Measurements from ENCODE around the gene KRT84.

Gene KRT84

GRCh38 chr12:52395761-52396434, 10.4 kb upstream of the KRT84 start:
- no peaks in the 10 kb centered on the region for H3K4me1 ChIP-seq (ENCODE audit: control insufficient read depth, insufficient read depth, low read length)
- H3K9me3 ChIP-seq (replicated peaks; ENCODE audit: low read length): no peaks in the 10 kb centered on the region
- no peak overlapping the region for H3K4me2 ChIP-seq (ENCODE audit: low read length)
- H3K9ac ChIP-seq (ENCODE audit: low read depth, low read length): no peak overlapping the region
- H3K4me3 ChIP-seq (ENCODE audit: low read length): no peak overlapping the region
- peaks cover 59% of the 10 kb centered on the region for H3K27me3 ChIP-seq (ENCODE audit: control insufficient read depth, insufficient read depth, low read length)
- H3K36me3 ChIP-seq (ENCODE audit: insufficient read depth, low read length): no peaks in the 10 kb centered on the region

- H3K4me2 ChIP-seq (ENCODE audit: low read length): no peak overlapping the region
- H3K9ac ChIP-seq (ENCODE audit: low read depth, low read length): no peak overlapping the region
- no peaks in the 10 kb centered on the region for H3K36me3 ChIP-seq (ENCODE audit: insufficient read depth, low read length)
- H3K27me3 ChIP-seq (ENCODE audit: control insufficient read depth, insufficient read depth, low read length): peaks cover 55% of the 10 kb centered on the region
- no peaks in the 10 kb centered on the region for H3K4me1 ChIP-seq (ENCODE audit: control insufficient read depth, insufficient read depth, low read length)
- H3K9me3 ChIP-seq (replicated peaks; ENCODE audit: low read length): no peaks in the 10 kb centered on the region
- H3K4me3 ChIP-seq (ENCODE audit: low read length): no peak overlapping the region
These were observed 9.5 kb upstream of the KRT84 start for GRCh38 chr12:52394836-52395405.

GRCh38 chr12:52392465-52393007, 7.1 kb upstream of the KRT84 start:
- no peak overlapping the region for H3K4me3 ChIP-seq (ENCODE audit: low read length)
- H3K4me2 ChIP-seq (ENCODE audit: low read length): no peak overlapping the region
- no peak overlapping the region for H3K9ac ChIP-seq (ENCODE audit: low read depth, low read length)
- H3K27me3 ChIP-seq (ENCODE audit: control insufficient read depth, insufficient read depth, low read length): peaks cover 54% of the 10 kb centered on the region
- no peaks in the 10 kb centered on the region for H3K4me1 ChIP-seq (ENCODE audit: control insufficient read depth, insufficient read depth, low read length)
- no peaks in the 10 kb centered on the region for H3K9me3 ChIP-seq (replicated peaks; ENCODE audit: low read length)
- H3K36me3 ChIP-seq (ENCODE audit: insufficient read depth, low read length): no peaks in the 10 kb centered on the region

GRCh38 chr12:52391618-52392002, 6.2 kb upstream of the KRT84 start:
- H3K9me3 ChIP-seq (replicated peaks; ENCODE audit: low read length): no peaks in the 10 kb centered on the region
- H3K36me3 ChIP-seq (ENCODE audit: insufficient read depth, low read length): no peaks in the 10 kb centered on the region
- H3K4me3 ChIP-seq (ENCODE audit: low read length): no peak overlapping the region
- no peak overlapping the region for H3K9ac ChIP-seq (ENCODE audit: low read depth, low read length)
- H3K4me2 ChIP-seq (ENCODE audit: low read length): no peak overlapping the region
- H3K27me3 ChIP-seq (ENCODE audit: control insufficient read depth, insufficient read depth, low read length): peaks cover 54% of the 10 kb centered on the region
- H3K4me1 ChIP-seq (ENCODE audit: control insufficient read depth, insufficient read depth, low read length): no peaks in the 10 kb centered on the region

GRCh38 chr12:52390739-52391617, 5.5 kb upstream of the KRT84 start:
- Histone ChIP-seq H3K9ac (ENCODE audit: low read depth, low read length) (no peak overlapping the region), H3K4me1 (ENCODE audit: control insufficient read depth, insufficient read depth, low read length) (no peaks in the 10 kb centered on the region), H3K36me3 (ENCODE audit: insufficient read depth, low read length) (no peaks in the 10 kb centered on the region), H3K27me3 (ENCODE audit: control insufficient read depth, insufficient read depth, low read length) (peaks cover 52% of the 10 kb centered on the region), H3K4me2 (ENCODE audit: low read length) (no peak overlapping the region), H3K9me3 (replicated peaks; ENCODE audit: low read length) (no peaks in the 10 kb centered on the region), H3K4me3 (ENCODE audit: low read length) (no peak overlapping the region)

GRCh38 chr12:52389313-52390207, 4.1 kb upstream of the KRT84 start:
- H3K4me3 ChIP-seq (ENCODE audit: low read length): no peak overlapping the region
- no peaks in the 10 kb centered on the region for H3K36me3 ChIP-seq (ENCODE audit: insufficient read depth, low read length)
- H3K9me3 ChIP-seq (replicated peaks; ENCODE audit: low read length): no peaks in the 10 kb centered on the region
- no peak overlapping the region for H3K9ac ChIP-seq (ENCODE audit: low read depth, low read length)
- no peak overlapping the region for H3K4me2 ChIP-seq (ENCODE audit: low read length)
- peaks cover 55% of the 10 kb centered on the region for H3K27me3 ChIP-seq (ENCODE audit: control insufficient read depth, insufficient read depth, low read length)
- no peaks in the 10 kb centered on the region for H3K4me1 ChIP-seq (ENCODE audit: control insufficient read depth, insufficient read depth, low read length)

- H3K9me3 ChIP-seq (replicated peaks; ENCODE audit: low read length): no peaks in the 10 kb centered on the region
- H3K4me3 ChIP-seq (ENCODE audit: low read length): no peak overlapping the region
- no peak overlapping the region for H3K4me2 ChIP-seq (ENCODE audit: low read length)
- no peaks in the 10 kb centered on the region for H3K36me3 ChIP-seq (ENCODE audit: insufficient read depth, low read length)
- peaks cover 59% of the 10 kb centered on the region for H3K27me3 ChIP-seq (ENCODE audit: control insufficient read depth, insufficient read depth, low read length)
- no peaks in the 10 kb centered on the region for H3K4me1 ChIP-seq (ENCODE audit: control insufficient read depth, insufficient read depth, low read length)
- H3K9ac ChIP-seq (ENCODE audit: low read depth, low read length): no peak overlapping the region
These were observed 2.4 kb upstream of the KRT84 start for GRCh38 chr12:52387859-52388258.

GRCh38 chr12:52383331-52383730, 2.1 kb downstream of the KRT84 start:
- H3K27me3 ChIP-seq (ENCODE audit: control insufficient read depth, insufficient read depth, low read length): peaks cover 76% of the 10 kb centered on the region
- no peak overlapping the region for H3K9ac ChIP-seq (ENCODE audit: low read depth, low read length)
- H3K9me3 ChIP-seq (replicated peaks; ENCODE audit: low read length): no peaks in the 10 kb centered on the region
- no peak overlapping the region for H3K4me3 ChIP-seq (ENCODE audit: low read length)
- H3K4me2 ChIP-seq (ENCODE audit: low read length): no peak overlapping the region
- H3K36me3 ChIP-seq (ENCODE audit: insufficient read depth, low read length): no peaks in the 10 kb centered on the region
- H3K4me1 ChIP-seq (ENCODE audit: control insufficient read depth, insufficient read depth, low read length): no peaks in the 10 kb centered on the region

- no peak overlapping the region for H3K4me2 ChIP-seq (ENCODE audit: low read length)
- no peak overlapping the region for H3K9ac ChIP-seq (ENCODE audit: low read depth, low read length)
- no peaks in the 10 kb centered on the region for H3K4me1 ChIP-seq (ENCODE audit: control insufficient read depth, insufficient read depth, low read length)
- no peaks in the 10 kb centered on the region for H3K9me3 ChIP-seq (replicated peaks; ENCODE audit: low read length)
- H3K36me3 ChIP-seq (ENCODE audit: insufficient read depth, low read length): no peaks in the 10 kb centered on the region
- peaks cover 71% of the 10 kb centered on the region for H3K27me3 ChIP-seq (ENCODE audit: control insufficient read depth, insufficient read depth, low read length)
- H3K4me3 ChIP-seq (ENCODE audit: low read length): no peak overlapping the region
These were observed 2.6 kb downstream of the KRT84 start for GRCh38 chr12:52382854-52383253.

GRCh38 chr12:52381206-52381605, 4.2 kb downstream of the KRT84 start:
- no peaks in the 10 kb centered on the region for H3K4me1 ChIP-seq (ENCODE audit: control insufficient read depth, insufficient read depth, low read length)
- no peaks in the 10 kb centered on the region for H3K9me3 ChIP-seq (replicated peaks; ENCODE audit: low read length)
- peaks cover 59% of the 10 kb centered on the region for H3K27me3 ChIP-seq (ENCODE audit: control insufficient read depth, insufficient read depth, low read length)
- no peak overlapping the region for H3K4me2 ChIP-seq (ENCODE audit: low read length)
- H3K36me3 ChIP-seq (ENCODE audit: insufficient read depth, low read length): no peaks in the 10 kb centered on the region
- no peak overlapping the region for H3K4me3 ChIP-seq (ENCODE audit: low read length)
- H3K9ac ChIP-seq (ENCODE audit: low read depth, low read length): no peak overlapping the region

- Histone ChIP-seq H3K4me2 (ENCODE audit: low read length) (no peak overlapping the region), H3K9ac (ENCODE audit: low read depth, low read length) (no peak overlapping the region), H3K9me3 (replicated peaks; ENCODE audit: low read length) (no peaks in the 10 kb centered on the region), H3K4me1 (ENCODE audit: control insufficient read depth, insufficient read depth, low read length) (no peaks in the 10 kb centered on the region), H3K27me3 (ENCODE audit: control insufficient read depth, insufficient read depth, low read length) (peaks cover 59% of the 10 kb centered on the region), H3K36me3 (ENCODE audit: insufficient read depth, low read length) (no peaks in the 10 kb centered on the region), H3K4me3 (ENCODE audit: low read length) (no peak overlapping the region)
These were observed 5.2 kb downstream of the KRT84 start for GRCh38 chr12:52380271-52380694.

Measured in skeletal muscle satellite cell (primary cell).